A172 (cell line): ENCODE data around the gene BLTP3B. TPM values are rescaled to one million over a fixed set of nuclear protein-coding genes. Genes with fewer than 3 reads are reported as not detected.

Experiments
- DNase-seq: peaks from one replicate; pipeline ENCODE4 v3.0.0-alpha.2; 2015; ENCODE audit warnings: low spot score
- total RNA-seq: library from RNA; depleted of rRNA; stranded (reverse); fragments of >200 nt; shearing (Covaris generic); gene quantifications from 2 replicates; pipeline ENCODE4 v1.2.3, GENCODE V29; 2014; rRNA removed

BLTP3B gene
- total RNA-seq, 1 experiment from 2014 or later = 41.2 TPM

DNA sequence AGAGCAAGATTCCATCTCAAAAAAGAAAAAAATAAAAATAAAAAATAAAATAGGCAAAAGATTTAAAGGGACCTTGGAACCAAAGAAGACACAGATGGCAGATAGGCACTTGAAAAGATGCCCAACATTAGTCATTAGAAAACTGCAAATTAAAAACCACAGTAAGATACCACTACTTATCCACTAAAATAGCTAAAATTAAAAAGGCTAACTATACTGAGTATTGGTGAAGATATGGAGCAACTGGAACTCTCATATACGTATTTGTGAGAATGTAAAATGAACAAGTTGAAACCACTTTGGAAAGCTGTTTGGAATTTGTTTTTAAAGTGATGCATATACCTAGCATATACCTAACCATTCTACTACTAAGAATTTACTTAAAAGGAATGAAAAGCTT, 22.3 kb downstream of the BLTP3B start:
- DNase-seq = no peak

DNA sequence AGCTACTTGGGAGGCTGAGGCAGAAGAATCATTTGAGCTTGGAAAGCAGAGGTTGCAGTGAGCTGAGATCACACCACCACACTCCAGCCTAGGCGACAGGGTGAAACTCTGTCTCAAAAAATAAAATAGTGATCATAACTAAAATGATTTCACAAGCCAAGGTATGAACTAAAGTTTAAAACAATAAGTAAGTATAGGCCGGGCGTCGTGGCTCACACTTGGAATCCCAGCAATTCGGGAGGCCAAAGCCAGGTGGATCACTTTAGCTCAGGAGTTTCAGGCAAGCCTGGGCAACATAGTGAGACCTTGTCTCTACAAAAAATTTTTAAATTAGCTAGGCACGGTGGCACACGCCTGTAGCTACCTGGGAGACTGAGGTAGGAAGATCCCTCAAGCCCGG, 27.4 kb downstream of the BLTP3B start:
- no peak for DNase-seq

DNA sequence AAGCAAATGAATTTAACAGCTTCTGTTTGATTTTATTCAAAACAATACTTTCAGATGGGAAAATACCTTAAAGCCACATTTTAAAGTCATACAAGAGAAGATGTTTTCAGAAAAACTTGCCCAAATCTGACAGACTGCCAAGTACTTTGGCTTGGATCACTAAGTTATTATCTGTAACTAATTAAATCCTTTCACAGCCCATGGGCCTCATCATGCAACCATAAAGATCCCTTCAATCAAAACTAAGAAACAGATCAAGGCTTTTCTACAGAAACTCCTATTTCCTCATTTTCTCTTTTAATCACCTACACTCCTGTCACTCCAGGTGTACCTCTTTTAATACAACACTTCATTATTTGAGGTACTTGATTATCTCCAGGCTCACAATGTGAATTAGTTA, 28.1 kb downstream of the BLTP3B start:
- no peak for DNase-seq

DNA sequence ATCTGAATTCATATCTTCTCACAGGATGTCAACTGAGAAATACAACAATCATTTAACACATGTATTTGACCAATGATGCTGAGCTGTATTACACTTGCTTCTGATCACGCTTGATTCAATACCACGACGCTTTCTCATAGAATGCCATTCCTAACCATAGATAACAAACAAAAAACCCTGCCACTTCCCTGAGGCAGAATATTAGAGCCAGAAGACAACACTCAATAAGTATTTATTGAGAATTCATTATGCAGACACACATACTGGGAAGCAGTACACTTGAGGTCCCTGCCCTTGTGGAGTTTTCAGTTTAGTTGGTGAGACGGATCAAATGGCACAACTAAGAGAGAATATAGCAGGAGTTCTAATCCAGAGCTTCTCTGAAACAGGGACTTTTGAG, 32.4 kb downstream of the BLTP3B start:
- no peak for DNase-seq

DNA sequence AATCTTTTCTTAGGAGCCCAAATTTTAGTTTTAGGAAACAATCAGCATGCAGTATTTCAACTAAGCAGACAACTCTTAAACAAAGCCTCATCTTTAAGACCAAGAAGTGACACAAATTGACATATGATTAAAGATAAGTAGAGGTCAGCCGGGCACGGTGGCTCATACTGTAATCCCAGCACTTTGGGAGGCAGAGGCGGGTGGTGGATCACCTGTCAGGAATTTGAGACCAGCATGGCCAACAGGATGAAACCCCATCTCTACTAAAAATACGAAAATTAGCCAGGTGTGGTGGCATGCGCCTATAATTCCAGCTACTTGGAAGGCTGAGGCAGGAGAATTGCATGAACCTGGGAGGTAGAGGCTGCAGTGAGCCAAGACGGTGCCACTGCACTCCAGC, 35.8 kb downstream of the BLTP3B start:
- no peak for DNase-seq

DNA sequence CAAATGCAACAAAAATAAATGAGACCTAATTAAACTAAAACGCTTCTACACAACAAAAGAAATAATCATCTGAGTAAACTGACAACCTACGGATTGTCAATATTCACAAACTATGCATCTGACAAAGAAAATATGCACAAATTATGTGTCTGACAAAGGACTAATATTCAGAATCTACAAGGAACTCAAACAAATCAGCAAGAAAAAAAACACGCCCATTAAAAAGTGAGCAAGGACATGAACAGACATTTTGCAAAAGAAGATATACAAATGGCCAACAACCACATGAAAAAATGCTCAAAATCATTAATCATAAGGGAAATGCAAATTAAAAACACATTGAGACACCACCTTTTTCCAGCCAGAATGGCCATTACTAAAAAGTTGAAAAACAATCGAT, 37.0 kb downstream of the BLTP3B start:
- no peak for DNase-seq

DNA sequence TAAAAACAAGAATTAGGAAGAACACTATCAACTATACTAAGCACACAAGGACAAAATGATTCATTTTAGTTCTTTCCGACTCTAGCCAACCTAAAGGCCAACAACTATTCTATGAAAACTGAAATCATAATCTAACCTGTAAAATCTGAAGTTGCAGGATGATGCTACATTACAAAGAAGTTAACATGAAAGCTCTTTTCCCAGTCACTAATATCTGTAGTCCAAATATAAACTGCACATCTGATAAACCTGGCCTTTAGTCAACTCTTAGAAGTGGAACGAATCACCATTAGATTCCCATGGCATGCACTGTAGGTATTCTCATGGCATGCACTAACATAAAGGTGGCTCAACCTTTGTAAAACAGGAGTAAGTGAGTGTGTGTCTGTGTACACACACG, 41.7 kb downstream of the BLTP3B start:
- DNase-seq = no peak

Other genes starting within 250 kb of the BLTP3B start
- 0.24 and 0.55 TPM in 2 replicates for gene ANKS1B, start 157.9 kb downstream of the BLTP3B start, total RNA-seq
- 30.7 and 55.4 TPM in 2 replicates for gene ACTR6, start 57.9 kb upstream of the BLTP3B start, total RNA-seq
- 2.8 and 3.1 TPM in 2 replicates for gene DEPDC4, start 124.2 kb upstream of the BLTP3B start, total RNA-seq
- gene SCYL2, start 124.3 kb upstream of the BLTP3B start, total RNA-seq = 47.8 and 98.4 TPM in 2 replicates
- not detected in 2 replicates for gene SLC17A8, start 214.2 kb upstream of the BLTP3B start, total RNA-seq